ENCODE data around the gene IGFL3.
A peak's percentile ranks its signal among the peaks of the same experiment; 100 is the strongest.
"Not testable (repeated sequence)": the region's sequence is repeated elsewhere in the genome, so short reads cannot be mapped to it uniquely, and the experiment has no call there.

Gene IGFL3

DNA sequence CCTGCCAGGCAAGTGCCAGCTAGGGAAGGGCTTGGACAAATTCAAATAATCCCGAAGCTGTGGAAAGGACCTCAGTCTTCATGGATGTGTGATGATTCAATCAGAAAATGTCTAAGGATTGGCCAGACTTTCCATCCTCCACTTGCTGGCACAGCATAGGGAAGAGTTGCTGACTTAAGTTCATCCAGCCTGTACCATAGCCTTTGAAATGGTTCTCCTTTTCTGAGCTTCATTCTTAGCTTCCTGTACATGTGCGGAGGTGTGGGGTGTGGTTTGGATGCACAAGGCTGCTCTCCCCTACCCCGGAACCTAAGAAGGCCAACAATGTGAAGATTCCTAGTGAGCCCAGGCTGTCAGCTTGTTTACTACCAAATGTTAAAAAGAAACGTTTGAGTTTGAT lies 959 bp upstream of the IGFL3 start:
- no peak for DNase-seq (ENCODE audit: low read depth)

DNA sequence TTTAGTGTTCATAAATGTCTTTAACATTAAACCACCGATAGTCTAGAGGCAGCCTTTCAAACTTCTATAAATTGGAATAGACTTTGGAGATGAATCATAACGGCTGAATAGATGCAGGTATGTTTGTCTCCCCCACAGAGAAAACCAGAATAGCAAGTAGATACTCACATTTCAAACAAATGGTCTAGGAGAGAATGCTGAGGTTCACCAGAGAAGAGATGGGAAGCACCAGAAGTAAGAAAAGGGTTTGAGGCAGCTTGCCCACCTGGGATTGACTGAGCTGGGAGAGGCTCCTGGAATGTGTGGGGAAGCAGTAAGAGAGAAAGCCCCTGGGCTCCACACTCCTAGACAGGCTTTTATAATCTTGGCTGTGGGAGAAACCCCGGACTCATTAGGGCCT lies 6.4 kb downstream of the IGFL3 start:
- no peak for DNase-seq (ENCODE audit: low read depth)

DNA sequence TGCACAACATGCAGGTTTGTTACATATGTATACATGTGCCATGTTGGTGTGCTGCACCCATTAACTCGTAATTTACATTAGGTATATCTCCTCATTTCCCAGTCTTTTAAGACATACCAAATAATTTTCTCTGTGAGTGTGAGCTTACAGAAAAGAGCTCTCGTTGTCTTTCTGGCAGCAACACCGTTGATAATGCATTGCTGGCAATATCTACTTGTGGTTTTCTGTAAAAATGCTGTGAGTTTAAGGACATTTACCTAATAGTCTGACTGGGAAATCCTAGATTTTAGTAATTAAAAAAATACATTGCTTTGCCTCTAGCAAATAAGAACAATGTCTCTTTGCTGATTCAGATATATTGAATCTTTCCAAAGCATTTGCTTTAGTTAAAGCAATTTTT lies 8.4 kb downstream of the IGFL3 start:
- no peak for DNase-seq (ENCODE audit: low read depth)

DNA sequence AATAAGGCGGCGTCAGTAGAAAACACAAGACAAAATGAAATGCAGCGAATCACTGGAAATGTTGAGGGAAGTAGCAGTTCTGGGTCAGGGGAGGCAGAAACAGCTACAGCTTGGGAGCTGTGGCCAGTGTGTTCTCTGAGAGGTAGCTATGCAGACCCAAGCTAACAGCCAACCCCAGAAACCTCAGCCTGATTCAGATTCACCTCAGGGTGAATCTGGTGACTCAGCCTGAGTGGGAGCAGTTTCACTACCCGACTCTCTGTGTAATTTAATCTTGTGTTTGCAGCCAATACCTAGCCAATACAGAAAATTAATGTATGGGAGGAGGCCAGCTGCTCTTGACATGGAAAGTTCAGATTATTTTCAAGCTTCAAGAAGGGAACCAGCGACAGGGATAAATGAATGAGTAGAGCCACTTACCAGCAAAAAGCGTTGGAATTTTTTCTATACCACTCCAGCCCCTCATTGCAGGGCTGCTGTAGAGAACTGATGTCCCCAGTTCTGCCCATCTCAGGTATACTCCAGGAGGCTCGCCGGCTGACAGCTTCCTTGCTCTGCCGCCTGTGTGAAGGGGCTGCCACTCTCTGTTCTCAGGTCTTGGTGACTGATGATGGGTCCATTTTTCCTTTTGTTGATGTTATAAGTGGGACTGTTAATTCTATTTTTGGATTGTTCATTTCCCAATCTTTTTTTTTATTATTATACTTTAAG lies 8.9 kb downstream of the IGFL3 start:
- DNase-seq (ENCODE audit: low read depth) = no peak

DNA sequence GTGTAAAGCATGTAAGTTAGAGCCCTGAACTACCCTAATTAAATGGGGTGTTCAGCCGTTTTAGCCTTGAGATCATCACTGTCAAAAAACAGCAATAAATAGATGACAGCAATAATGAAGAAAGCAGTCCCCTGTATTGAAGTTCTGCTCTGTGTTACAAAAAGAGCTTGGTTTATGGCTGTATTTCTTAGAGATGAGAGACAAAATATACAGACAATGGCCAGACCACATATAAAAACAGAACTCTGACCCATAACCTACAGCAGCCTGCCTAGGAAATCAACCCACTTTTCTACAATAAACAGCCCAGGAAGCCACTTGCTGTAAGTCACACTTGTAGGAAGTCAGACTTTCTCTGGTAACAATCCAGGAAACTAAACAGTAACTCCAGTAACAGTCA lies 10.8 kb downstream of the IGFL3 start:
- no peak for DNase-seq (ENCODE audit: low read depth)

DNA sequence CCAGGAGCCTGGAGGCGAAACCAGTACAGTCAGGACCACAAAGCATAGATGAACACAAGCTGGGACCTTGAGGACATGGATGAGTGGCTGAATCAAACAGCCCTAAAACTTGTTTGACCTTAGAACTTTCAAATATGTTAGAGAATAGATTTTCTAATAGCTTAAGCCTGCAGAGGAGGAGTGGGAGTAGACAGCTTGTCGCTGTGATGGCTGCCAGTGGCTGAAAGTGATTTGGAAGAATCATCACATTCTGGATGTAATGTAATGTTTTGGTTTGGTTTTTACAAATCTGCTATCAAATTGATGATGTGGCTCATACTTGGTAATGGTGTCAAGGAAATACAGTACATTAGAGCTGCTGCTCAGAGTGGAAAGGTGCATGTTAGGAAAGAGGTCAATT lies 12.0 kb downstream of the IGFL3 start:
- no peak for DNase-seq (ENCODE audit: low read depth)

DNA sequence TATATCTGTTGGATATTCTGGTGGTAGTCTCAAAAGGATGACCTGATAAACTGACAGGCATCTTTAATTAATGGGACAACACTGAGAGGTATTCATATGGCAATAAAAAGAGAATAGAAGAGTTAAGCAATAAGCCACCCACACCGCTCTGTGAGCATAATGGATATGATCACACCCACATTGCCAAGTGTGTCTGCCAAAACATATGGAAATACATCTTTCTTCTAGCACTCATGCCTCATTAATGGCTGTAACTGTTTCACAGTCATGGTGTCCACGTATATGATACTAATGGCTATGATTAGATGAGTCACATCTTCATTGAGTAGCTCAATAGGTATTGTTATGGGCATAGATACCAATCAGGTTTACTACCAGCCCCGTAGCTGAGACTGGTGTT lies 13.1 kb downstream of the IGFL3 start:
- no peak for DNase-seq (ENCODE audit: low read depth)

DNA sequence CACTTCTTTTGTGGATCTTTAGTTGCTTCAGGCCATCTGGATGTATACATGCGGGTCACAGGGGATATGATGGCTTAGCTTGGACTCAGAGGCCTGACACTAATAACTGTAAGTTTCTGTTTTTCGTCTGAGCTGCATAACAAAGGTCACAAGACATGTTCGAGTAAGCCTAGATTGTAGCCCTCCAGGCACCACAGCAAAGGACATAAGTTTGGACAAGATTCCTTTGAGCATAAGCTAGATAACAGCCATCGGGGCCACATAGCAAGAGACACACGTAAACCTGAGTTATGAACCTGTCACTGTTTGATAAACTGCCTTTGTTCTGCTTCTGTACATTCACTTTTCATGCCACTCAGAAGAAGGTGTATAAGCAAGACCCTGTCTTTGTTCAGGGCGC lies 14.6 kb downstream of the IGFL3 start:
- DNase-seq (ENCODE audit: low read depth) = no peak

DNA sequence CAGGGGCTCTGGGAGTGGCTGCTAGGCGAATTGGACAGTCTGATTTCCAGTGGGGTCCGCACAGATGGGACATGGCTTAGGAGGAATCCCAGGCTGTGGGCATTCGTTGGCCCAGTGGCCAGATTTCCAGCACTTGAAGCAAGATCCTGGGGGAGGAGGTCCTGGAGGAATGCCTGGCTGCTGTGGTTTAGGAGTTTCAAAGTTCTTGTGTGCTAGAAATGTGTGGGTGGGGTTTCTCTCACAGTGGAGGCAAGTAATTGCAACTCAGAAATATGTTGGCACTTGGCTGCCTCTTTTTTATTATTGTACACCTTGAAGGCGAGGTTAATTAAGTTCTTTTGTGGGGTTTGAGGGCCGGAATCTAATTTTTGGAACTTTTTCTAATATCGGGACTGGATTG lies 17.1 kb downstream of the IGFL3 start:
- no peak for DNase-seq (ENCODE audit: low read depth)

DNA sequence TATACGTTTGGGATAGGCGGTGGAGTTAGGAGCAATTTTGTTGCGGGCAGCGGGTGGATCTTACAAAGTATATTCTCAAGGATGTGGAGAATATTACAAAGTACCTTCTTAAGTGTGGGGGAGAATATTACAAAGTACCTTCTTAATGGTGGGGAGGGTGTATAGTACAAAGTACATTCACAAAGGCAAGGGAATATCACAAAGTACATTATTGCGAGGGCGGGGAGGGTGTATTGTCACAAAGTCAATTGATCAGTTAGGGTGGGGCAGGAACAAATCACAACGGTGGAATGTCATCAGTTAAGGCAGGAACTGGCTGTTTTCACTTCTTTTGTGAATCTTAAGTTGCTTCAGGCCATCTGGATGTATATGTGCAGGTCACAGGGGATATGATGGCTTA lies 22.2 kb downstream of the IGFL3 start:
- not testable (repeated sequence) for DNase-seq (ENCODE audit: low read depth)

DNA sequence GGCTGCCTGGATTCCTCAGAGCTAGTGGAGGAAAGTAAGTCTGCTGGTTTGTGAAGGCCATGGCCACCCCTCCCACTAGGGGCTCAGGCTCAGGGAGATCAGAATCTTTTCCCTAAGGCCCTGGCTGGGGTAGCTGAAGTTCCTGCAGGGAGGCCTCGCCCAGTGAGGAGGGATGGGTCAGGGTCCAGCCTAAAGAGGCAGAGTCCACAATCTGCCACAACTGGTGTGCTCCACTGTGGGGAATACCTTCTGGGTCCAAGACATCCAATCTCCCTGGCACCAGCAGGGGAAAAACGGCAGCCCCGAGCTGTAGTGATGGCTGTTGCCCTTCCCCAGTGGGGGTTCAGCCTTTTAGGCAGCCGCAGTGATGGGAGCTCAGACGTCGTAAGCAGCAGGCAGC lies 23.2 kb downstream of the IGFL3 start:
- DNase-seq (ENCODE audit: low read depth) = no peak

DNA sequence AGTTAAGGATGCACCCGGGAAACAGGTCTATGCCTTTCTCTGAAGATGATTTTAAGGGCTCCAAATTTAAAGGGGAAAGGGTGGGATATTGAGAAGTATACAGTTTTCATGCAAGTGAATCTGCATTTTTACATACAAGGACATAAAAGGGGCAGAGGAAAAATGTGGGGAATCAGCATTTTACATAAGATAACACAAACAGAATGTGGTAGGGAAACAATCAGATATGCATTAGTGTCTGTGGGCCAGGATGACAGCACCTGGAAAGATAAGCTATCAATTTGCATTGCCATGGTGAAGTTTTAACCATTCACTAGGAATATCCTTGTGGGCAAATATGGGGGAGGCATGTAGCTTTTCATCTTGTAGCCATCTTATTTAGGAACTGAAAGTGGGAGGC lies 24.1 kb downstream of the IGFL3 start:
- no peak for DNase-seq (ENCODE audit: low read depth)

DNA sequence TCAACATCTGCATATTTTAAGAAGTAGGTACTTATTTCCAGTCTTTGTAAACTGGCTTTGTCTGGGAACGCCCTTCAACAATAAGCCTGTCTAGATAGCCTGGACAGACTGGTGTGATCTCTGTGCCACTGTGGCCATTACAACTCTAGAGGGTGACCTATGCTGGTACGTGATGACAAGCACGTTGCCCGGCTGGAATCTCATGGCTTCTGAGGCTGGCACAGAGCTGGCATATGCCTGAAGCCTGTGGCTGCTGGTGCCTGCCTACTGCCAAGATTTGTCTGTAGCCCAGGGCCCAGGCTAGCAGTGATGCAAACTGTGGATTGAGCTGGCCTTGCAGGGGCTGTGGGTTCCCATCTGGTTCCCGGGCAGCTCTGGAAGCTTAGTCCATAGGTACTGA lies 34.0 kb downstream of the IGFL3 start:
- DNase-seq (ENCODE audit: low read depth) = no peak

DNA sequence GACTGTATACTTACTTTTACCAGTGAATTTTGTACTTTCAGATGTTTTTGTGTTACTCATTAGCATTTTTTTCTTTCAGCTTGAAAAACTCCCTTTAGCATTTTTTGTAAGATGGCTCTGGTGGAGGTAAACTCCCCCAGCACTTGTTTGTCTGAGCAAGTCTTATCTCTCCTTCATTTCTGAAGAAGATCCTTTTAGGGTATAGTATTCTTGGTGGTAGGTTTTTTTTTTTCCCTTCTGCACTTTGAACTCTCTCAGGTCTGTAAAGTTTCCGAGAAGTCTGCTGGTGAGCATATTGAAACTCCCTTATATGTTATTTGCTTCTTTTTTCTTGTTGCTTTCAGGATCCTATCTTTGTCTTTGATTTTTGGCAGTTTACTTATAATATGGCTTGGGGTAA lies 35.1 kb downstream of the IGFL3 start:
- no peak for DNase-seq (ENCODE audit: low read depth)

DNA sequence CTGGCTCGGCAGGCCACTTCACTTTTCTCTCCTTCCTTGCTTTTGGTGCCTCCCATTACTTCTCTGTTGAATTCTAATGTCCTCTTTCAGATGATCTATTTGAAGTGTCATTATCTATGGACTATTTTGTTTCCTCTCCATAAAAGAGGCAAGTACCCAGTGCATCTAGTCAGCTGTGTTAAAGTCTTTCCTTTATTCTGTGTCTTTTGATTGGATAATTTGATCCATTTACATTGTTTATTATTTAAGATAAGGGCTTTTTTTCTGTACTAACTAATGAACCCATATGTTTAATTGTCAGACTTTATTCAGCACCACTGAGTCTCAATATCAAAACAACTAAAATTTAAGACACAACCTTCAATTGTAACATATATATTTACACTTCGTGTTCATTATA lies 36.4 kb downstream of the IGFL3 start:
- no peak for DNase-seq (ENCODE audit: low read depth)

DNA sequence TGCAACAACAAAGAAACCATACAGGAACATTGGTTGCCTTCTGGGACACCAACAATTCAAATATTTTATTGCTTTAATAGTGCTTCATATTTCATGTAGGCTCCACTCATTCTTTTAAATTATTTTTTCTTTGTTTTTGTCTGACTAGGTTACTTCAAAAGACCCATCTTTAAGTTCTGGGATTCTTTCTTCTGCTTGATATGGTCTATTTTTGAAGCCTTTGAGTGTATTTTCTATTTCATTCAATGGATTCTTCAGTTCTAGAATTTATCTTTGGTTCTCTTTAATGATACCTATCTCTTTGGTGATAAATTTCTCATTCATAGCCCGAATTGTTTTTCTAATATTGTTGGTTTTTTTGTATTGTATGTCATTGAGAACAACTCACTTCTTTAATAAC lies 38.6 kb downstream of the IGFL3 start:
- DNase-seq (ENCODE audit: low read depth) = no peak

DNA sequence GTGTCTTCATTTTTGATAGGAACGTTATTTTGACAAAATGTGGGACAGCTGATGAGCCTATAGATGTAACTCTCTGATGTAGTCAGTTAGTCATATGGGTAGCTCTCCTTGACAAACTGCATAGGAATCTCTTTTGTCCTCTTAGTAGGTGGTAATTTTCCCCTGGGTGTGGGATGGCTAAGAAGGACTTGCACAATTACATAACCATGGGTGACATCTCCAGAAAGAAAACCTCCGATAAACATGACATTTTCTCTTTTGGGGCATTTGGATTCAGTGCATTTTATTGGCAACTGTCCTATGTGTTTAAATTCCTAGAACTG lies 41.8 kb downstream of the IGFL3 start:
- no peak for DNase-seq (ENCODE audit: low read depth)

DNA sequence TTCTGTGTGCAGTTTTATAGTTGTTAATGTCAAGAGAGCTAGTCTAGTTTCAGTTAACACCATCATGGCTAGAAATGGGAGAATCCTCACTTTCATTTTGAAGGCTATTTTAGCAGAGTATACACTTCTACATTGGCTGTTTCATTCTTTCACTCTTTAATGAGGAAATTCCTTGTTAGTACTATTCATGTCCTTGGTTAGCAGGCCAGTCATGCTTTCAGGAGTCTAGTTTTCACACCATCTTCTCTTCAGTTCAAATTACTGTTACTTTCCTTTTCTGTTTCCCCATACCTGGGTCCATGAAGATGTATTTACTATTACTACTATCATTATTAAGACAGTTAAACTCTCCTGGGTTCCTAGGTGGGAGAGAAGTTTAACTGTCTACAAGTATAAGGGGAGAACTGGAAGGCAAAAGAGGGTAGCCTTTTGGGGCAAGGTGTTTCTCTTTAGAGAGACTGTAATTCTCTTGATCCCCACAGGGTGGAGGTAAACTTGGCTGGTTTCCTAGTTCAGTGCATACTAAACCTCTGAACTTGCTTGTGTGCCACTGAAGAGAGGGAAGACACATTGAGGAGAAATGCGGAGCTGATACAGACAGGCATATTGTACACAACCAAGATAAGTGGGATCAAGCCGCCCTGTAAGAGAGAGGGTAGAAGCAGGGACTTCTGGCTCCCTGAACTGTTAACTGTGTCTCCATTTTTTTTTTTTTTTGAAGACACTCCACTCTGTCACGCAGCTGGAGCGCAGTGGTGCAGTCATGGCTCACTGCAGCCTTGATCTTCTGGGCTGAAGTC lies 42.4 kb downstream of the IGFL3 start:
- DNase-seq (ENCODE audit: low read depth) = peak; percentile 35

DNA sequence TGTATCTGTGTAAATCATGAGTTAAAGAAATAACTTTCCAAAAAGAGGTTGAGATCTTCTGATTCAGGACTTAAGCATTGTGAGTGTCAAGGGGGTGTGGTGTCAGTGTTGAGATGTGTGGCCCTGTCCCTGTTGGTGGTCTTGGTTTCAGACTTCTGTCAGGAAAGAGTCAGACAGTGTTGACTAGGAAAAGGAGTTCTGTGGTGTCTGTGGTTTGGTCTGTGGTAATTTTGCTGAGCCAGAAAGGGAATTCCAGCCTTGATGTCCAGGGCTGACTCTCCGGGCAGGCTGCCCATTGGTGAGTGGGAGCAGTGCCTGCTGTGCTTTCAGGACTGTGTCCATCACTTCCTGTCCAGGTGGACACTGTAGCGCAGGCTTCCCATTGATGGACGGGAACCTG lies 43.9 kb downstream of the IGFL3 start:
- DNase-seq (ENCODE audit: low read depth) = no peak

DNA sequence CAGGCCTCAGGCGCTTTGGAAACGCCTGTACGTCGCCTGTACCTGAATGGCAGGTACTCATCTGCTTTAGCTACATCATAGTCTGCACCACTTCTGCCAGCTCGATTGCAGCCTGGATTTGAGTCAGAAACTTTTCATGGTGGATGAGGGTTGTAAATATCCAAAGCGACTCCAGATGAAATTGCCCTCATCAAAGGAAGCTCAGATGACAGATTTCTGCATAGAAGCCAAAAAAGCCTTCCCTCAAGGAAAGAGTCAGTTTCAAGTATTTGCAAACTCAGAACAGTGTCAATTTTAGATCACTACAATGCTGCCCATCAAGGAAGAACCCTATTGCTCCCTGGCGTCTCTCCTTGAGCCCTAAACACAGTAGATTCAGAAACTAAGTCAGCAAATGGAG lies 44.9 kb downstream of the IGFL3 start:
- DNase-seq (ENCODE audit: low read depth) = no peak

DNA sequence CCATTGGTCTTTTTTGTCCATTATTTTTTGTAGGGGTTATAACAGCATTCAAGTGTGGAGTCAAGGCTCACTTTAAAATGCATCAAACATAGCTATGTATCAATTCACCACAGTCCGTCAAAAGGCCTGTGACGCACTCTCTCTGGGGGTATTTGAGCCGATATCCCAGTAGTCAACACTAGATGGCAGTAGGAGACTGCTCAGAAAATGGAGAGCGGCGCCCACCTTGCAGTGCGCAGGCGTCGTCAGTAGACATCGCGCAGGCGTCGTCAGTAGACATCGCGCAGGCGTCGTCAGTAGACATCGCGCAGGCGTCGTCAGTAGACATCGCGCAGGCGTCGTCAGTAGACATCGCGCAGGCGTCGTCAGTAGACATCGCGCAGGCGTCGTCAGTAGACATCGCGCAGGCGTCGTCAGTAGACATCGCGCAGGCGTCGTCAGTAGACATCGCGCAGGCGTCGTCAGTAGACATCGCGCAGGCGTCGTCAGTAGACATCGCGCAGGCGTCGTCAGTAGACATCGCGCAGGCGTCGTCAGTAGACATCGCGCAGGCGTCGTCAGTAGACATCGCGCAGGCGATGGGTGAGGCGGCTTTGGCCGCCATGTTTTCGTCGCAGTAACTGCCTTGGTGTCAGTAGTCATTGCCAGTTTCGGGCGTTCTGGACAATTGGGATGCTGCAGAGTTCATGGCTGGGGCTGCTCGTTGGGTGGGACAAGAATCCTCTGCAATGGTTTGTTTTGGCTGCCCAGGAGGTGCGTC lies 45.7 kb downstream of the IGFL3 start:
- DNase-seq (ENCODE audit: low read depth) = not testable (repeated sequence)

DNA sequence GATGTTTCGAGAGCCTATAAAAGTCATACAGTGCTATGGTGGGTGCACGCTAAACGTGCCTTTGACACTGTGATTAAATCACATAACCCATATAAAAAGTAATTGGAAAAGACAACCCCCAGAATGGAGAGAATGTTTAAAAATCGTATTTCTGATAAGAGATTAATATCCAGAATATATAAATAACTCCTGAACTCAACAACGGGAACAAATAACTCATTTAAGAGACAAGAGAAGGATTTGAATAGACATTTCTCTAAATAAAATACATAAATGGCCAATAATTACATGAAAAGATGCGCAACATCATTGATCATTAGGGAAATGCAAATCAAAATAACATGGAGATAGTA lies 46.7 kb downstream of the IGFL3 start:
- DNase-seq (ENCODE audit: low read depth) = no peak
